ENCODE data around the gene E2F1.

The E2F1 gene

GRCh38 chr20:33672426-33673113 is 13.6 kb downstream of the E2F1 start:
- DNase-seq (ENCODE audit: low read depth, low spot score): no peak

GRCh38 chr20:33671573-33672288 is 14.5 kb downstream of the E2F1 start:
- DNase-seq (ENCODE audit: low read depth, low spot score): no peak

- DNase-seq (ENCODE audit: low read depth, low spot score): no peak
Measured at GRCh38 chr20:33670715-33671499, 15.3 kb downstream of the E2F1 start.

DNA sequence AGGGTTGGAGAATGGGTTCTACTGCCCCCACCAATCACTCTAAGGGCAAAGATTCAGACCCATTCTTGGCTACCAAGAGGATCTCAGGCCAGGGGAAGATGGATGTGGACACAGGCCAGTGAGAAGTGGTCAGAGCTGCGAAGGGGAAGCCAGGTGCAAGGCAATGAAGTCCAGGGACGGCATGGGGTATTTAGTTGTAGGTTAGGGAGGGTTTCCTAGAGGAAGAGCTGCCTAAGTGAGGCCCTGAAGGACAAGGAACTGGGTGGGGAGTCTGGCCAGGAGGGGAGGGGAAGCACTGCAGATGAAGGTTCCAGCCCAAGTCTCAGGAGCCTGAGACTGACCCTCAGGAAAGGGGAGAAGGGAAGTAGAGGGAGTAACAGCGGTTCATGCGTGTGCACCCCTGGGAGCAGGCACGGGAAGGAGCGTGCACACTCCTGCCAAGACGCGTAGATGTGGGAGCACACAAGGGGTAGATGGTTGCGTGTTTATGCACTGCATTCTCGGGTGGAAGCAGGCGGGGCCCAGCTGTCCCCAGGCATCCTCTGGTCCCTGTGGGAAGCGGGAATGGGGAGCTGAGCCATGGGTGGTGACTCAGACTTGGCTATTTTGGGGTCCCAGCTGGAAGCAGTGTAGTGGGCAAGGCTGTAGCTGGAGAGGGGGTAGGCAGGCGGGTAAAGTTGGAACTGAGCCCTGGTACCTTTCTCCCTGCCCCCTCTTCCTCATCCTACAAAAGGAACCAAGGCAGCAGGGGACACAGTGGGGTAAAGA is 16.1 kb downstream of the E2F1 start:
- no peak for DNase-seq (ENCODE audit: low read depth, low spot score)

DNA sequence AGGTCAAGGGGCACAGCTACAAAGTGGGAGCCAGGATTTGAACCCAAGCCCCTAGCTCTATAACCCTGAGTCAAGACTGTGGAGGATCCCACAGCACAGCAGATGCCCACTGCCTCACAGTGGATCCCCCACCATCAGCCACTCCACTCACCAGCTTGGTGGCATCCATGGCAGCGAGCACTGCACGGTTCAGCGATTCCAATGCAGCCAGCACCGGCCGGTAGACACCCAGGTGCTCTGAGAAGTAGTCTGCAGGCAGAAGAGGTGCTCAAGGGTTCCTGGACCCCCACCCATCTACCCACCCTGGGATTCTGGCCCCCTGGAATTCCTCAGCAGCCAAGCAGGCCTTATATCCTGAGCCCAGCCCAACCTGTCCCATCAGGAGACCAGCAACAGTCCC is 17.0 kb downstream of the E2F1 start:
- no peak for DNase-seq (ENCODE audit: low read depth, low spot score)

- DNase-seq (ENCODE audit: low read depth, low spot score): no peak
Measured at GRCh38 chr20:33668466-33669155, 17.6 kb downstream of the E2F1 start.

DNA sequence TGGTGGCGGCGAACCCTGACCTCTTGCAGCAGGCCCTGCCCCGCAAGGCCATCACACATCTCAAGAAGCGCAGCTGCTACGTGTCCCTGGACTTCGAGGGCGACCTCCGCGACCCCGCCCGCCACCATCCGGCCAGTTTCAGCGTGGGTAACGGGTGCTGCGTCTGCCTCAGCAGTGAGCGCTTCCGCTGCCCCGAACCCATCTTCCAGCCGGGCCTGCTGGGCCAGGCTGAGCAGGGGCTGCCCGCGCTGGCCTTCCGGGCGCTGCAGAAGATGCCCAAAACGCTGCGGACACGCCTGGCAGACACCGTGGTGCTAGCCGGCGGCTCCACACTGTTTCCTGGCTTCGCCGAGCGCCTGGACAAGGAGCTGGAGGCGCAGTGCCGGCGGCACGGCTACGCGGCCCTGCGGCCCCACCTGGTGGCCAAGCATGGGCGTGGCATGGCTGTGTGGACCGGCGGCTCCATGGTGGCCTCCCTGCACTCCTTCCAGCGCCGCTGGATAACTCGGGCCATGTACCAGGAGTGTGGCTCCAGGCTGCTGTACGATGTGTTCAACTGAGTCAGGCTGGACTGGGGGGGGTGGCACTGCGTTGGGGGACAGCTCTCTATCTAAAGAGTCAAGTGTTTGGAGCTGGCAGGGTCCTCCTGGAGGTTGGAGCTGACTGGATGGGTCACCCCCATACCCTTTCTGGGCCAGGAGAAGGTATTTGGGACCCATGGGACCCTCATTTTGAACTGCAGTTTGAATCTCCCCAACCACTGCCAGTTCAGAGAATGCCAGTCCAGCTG is 18.3 kb downstream of the E2F1 start:
- DNase-seq (ENCODE audit: low read depth, low spot score): peak; percentile 90

- no peak for DNase-seq (ENCODE audit: low read depth, low spot score)
Measured at GRCh38 chr20:33667245-33667675, 18.9 kb downstream of the E2F1 start.

DNA sequence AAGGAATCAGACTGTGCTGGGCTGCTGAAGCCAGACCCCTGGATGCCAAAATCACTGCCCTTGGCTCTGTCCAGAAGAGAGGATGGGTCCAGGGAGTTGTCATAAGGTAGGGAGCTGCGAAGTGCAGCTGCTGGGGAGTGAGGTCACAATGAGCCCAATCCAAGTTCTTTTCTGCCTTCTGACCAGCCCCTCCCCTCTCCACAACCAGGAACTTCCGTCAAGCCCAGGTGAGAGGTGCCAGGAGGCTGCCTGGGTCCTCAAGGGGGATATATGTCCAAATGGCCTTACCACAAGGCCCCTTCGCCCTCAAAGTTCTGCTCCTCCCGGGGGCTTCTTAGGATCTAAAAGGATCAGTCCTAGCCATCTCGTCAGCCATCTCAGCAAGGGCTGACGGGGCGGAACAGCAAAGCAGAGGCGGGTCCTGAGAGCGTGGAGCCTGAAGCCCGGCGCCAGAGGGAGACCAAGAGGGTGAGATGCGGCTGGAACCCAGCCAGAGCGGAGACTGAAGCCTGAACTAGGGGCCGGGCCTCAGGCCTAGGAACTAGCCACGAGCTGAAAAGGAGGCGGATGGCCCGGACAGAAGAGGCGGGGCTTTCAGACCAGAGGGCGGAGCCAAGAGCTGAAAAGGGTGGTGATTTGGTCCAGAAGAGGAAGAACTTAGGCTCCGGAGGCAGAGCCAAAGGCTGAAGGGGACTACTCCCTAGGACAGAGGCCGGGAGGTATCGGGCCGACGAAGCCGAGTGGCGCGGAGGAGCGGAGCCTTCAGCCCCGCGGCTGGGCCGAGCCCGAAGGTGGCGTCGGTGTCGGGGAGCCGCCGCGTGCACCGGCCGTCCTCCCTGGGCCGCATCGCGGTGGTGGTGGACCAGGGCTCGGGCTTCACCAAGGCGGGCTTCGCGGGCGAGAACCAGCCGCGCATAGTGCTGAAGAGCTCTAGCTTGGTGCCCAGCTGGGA is 19.6 kb downstream of the E2F1 start, which contains the start of gene ACTL10:
ACTL10 (plus strand) TSS at position 651 of the 952 bp plus-strand sequence. CDS start 555 bp downstream, outside the sequence.
- DNase-seq (ENCODE audit: low read depth, low spot score): peak; percentile 99

GRCh38 chr20:33664762-33665144 is 21.4 kb downstream of the E2F1 start:
- DNase-seq (ENCODE audit: low read depth, low spot score): no peak

DNA sequence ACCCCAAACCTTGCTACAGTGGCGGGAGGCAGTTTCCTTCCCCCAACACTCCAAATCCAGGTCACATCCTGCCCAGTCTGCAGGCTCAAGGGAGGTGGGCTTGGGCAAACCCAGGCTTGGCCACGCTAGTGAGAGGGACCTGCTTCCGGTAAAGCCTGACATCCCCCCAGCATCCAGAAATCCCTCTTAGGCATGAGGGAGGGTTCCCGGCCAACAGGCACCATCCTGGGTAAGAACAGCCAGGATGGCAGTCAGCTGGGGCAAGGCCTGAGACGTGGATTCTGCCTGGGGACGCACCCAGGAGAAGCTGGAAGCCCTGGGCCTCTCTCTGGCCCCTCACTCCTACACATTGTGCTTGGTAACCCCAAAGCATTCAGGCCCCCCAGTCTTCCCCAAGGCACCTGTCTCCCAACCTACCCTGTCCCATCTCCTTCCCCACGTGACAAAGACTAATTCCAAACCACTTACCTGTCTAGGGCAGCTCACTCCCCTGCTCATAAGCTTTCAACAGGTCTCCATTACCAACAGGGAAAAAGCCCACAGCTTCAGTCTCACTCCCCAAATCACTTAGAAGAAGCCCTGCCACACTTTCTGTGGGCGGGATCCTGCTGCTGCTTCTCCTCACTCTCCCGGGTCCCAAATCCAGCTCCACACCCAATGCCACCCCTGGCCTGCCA is 22.0 kb downstream of the E2F1 start:
- no peak for DNase-seq (ENCODE audit: low read depth, low spot score)

DNA sequence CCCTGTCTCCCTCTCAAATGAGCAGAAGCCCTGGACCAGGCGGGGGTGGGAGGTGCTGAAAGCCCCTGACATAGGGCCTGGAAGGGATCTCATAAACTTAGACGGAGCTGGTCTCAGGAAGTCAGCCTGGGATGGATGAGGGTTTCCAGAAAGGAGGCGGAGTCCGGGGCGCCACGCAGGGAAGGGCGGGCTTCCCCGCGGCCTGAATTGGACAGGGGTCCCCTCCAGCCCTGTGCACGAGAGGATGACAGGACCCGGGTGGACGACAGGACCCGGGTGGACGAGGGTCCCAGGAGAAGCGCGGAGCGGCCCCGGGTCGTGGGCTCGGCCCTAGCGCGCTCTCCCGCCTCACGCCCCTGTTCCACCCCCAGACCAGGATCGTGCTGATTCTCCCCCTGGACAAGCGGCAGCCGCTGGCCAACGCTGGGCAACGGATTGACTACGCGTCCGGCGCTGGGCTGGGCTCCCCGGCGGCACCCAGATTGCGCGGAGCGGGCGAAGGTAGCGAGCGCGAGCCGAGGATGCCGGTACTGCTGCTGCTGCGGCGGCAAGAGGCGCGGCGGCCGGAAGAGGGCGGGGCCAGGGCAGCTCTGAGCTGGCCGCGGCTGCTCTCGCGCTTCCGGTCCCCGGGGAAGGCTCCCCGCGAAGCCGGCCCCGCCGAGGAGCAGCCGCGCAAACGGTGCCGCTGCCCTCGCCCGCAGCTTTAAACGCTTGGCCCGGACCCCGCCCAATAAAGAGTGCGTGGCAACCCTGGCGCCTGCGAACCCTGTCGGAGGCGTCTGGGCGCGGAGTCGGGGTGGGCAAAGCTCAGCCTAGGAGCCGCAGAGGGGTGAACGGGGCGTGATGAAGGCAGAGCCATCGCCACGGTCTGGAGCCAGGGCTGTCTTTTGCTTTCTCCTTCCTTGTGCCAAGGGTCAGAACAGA is 22.8 kb downstream of the E2F1 start:
- DNase-seq (ENCODE audit: low read depth, low spot score): peak; percentile 89

DNA sequence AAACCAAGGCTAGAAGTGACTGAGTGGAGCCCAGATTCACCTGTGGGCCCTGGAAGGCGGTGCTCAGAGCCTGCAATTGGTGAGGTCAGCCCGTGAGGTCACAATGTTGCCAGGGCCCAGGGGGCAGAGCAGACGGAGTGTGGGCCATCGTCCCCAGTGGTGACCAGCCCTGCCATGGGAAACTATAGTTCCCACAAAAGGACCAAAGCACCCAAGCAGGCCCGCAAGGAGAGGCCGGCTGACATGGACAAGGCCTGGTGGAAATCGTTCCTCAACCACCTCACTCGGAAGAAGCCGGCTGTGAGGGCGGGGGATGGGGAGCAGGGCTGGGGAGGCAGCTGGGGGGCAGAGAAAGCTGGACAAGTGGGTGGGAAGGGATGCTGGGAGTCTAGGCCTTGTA is 24.0 kb downstream of the E2F1 start, which contains the start of gene C20orf144:
C20orf144 (plus strand) TSS at position 156 of the 400 bp plus-strand sequence; CDS start at position 175, 19 bp downstream.
- DNase-seq (ENCODE audit: low read depth, low spot score): no peak

GRCh38 chr20:33660685-33661058 is 25.5 kb downstream of the E2F1 start:
- no peak for DNase-seq (ENCODE audit: low read depth, low spot score)

GRCh38 chr20:33660035-33660684 is 26.0 kb downstream of the E2F1 start:
- DNase-seq (ENCODE audit: low read depth, low spot score): no peak

- DNase-seq (ENCODE audit: low read depth, low spot score): no peak
Measured at GRCh38 chr20:33659341-33660034, 26.7 kb downstream of the E2F1 start.
